ENCODE results near the gene MSI2. TPM values are rescaled to one million over a fixed set of nuclear protein-coding genes. Genes with fewer than 3 reads are reported as not detected.

MSI2 gene
- total and polyA plus RNA-seq, 2 donors (not counting 3 experiments of a cell fraction or from before 2014, with no cell fraction given), result 20.9 to 59.3 TPM

GRCh38 chr17:57327176-57327970 lies 71.0 kb downstream of the MSI2 start:
- no peak overlapping the region for H3K27ac ChIP-seq (ENCODE audit: insufficient read depth, low read depth, low read length)
- ChIA-PET POLR2A (no interaction called here), CTCF (no interaction called here)
- no peaks in the 10 kb centered on the region for H3K27me3 ChIP-seq (ENCODE audit: control insufficient read depth in 2 of 2, insufficient read depth in 2 of 2, low read length in 2 of 2)
- H3K9me3 ChIP-seq (replicated peaks; ENCODE audit: control insufficient read depth, insufficient read depth, low read length), result no peaks in the 10 kb centered on the region
- no peak overlapping the region for H3K9ac ChIP-seq (replicated peaks; ENCODE audit: extremely low read depth, insufficient read depth, low read length)
- H2AFZ ChIP-seq (ENCODE audit: low read depth, low read length), result no peak overlapping the region
- TF ChIP-seq MAX (IDR thresholded peaks at IDR 0.05; ENCODE audit: insufficient read depth, insufficient read length) (no peak), POLR2A (IDR thresholded peaks at IDR 0.05; ENCODE audit: low read depth, low read length) (no peak), JUN (IDR thresholded peaks at IDR 0.05; ENCODE audit: borderline replicate concordance, insufficient read depth, insufficient read length, low read depth) (no peak), GATA2 (IDR thresholded peaks at IDR 0.05; ENCODE audit: insufficient read depth, insufficient read length, low read depth, low read length) (no peak), MYC (IDR thresholded peaks at IDR 0.05; ENCODE audit: low read depth, low read length) (no peak), CTCF (IDR thresholded peaks at IDR 0.05; ENCODE audit: extremely low read depth in 1 of 2, insufficient read depth in 1 of 2, low read depth in 1 of 2, low read length in 2 of 2) (no peak), EZH2 (IDR thresholded peaks at IDR 0.05; ENCODE audit: borderline replicate concordance, low read depth, low read length, severe bottlenecking) (no peak), FOS (IDR thresholded peaks at IDR 0.05; ENCODE audit: borderline replicate concordance, insufficient read depth, low read length) (no peak), POLR2AphosphoS5 (IDR thresholded peaks at IDR 0.05; ENCODE audit: insufficient read depth, low read depth, low read length) (no peak)
- H3K79me2 ChIP-seq (ENCODE audit: control insufficient read depth, insufficient read depth, low read length), result no peaks in the 10 kb centered on the region
- H3K4me1 ChIP-seq (ENCODE audit: control insufficient read depth, extremely low read depth, insufficient read depth, low read length), result no peaks in the 10 kb centered on the region
- no peaks in the 10 kb centered on the region for H3K36me3 ChIP-seq (ENCODE audit: control insufficient read depth in 2 of 2, extremely low read depth in 1 of 2, insufficient read depth in 2 of 2, low read length in 2 of 2)
- dilution Hi-C loops (cut with MboI; ENCODE audit: extremely low pct_ligation_motif_present, low sequenced_read_pairs), result no loop called here
- no peaks in the 10 kb centered on the region for H4K20me1 ChIP-seq (replicated peaks; ENCODE audit: control insufficient read depth, extremely low read depth, insufficient read depth, low read length)
- no peak overlapping the region for H3K4me3 ChIP-seq (replicated peaks in 1 of 3; ENCODE audit: insufficient read depth in 1 of 3, low read depth in 1 of 3, low read length in 3 of 3)
- intact Hi-C loops (cut with micrococcal nuclease), result no loop called here
- BruUV-seq (replicated peaks), result no TSS peak
- FAIRE-seq (no peak), DNase-seq (ENCODE audit: low read depth, low spot score) (no peak)
- no peaks in the 10 kb centered on the region for H3K9me1 ChIP-seq (replicated peaks; ENCODE audit: control insufficient read depth, extremely low read depth, insufficient read depth, low read length)
- no peak overlapping the region for H3K4me2 ChIP-seq (ENCODE audit: insufficient read depth, low read length)

All from endothelial cell of umbilical vein (primary cell).